Neuronal stem cell (in vitro differentiated cells): ENCODE measurements around the gene ATXN7L3.

Experiments
- DNase-seq: peaks from one replicate; pipeline ENCODE4 v3.0.0-alpha.2; 2013; ENCODE audit warnings: low spot score
- H2AFZ ChIP-seq: one replicate; pipeline ENCODE4 v1.6.1; 2013; ENCODE audit warnings: mild to moderate bottlenecking, low read length, inconsistent platforms
- H2AK5ac ChIP-seq: 2 replicates; pipeline ENCODE4 v1.6.1; 2013; ENCODE audit warnings: low read depth, mild to moderate bottlenecking, inconsistent platforms, low read length, moderate library complexity, mixed read lengths
- H2BK120ac ChIP-seq: 2 replicates; pipeline ENCODE4 v1.6.1; 2013; ENCODE audit warnings: low read depth, mild to moderate bottlenecking, inconsistent platforms, low read length, moderate library complexity, mixed read lengths
- H2BK12ac ChIP-seq: one replicate; pipeline ENCODE4 v1.6.1; 2013; ENCODE audit warnings: low read length, inconsistent platforms
- H2BK15ac ChIP-seq: 2 replicates; pipeline ENCODE4 v1.6.1; 2013; ENCODE audit warnings: mild to moderate bottlenecking, low read length, inconsistent platforms, mixed read lengths
- H2BK5ac ChIP-seq: one replicate; pipeline ENCODE4 v1.6.1; 2013; ENCODE audit warnings: inconsistent platforms, mild to moderate bottlenecking, low read length, moderate library complexity
- H3K14ac ChIP-seq: one replicate; pipeline ENCODE4 v1.6.1; 2013; ENCODE audit warnings: low read length, inconsistent platforms
- H3K18ac ChIP-seq: 2 replicates; pipeline ENCODE4 v1.6.1; 2013; ENCODE audit warnings: low read length, inconsistent platforms
- H3K23ac ChIP-seq: 2 replicates; pipeline ENCODE4 v1.6.1; 2013; ENCODE audit warnings: low read depth, mild to moderate bottlenecking, mixed read lengths, low read length, inconsistent platforms; ENCODE audit not compliant: poor library complexity
- H3K27ac ChIP-seq: replicated peaks from 3 replicates; pipeline ENCODE4 v1.5.1; 2013; ENCODE audit warnings: low read length, inconsistent platforms
- H3K27me3 ChIP-seq, 3 experiments: 2 replicates each; pipeline ENCODE4 v1.6.1; 2013; ENCODE audit warnings: low read length in 3 of 3, mild to moderate bottlenecking in 2 of 3, inconsistent platforms in 1 of 3, low read depth in 1 of 3, mixed read lengths in 1 of 3, moderate library complexity in 1 of 3; ENCODE audit not compliant: control insufficient read depth in 3 of 3, insufficient read depth in 3 of 3
- H3K36me3 ChIP-seq, 2 donors: replicated peaks in 1 of 2; 2 replicates each; pipeline ENCODE4 v1.6.1; 2013; ENCODE audit warnings: low read length in 2 of 2; ENCODE audit not compliant: control insufficient read depth in 2 of 2, insufficient read depth in 2 of 2
- H3K4ac ChIP-seq: 2 replicates; pipeline ENCODE4 v1.6.1; 2013; ENCODE audit warnings: inconsistent platforms, mild to moderate bottlenecking, low read length, moderate library complexity
- H3K4me1 ChIP-seq, 2 donors: 1 replicate in 1 of 2; 2 replicates in 1 of 2; pipeline ENCODE4 v1.6.1; 2013; ENCODE audit warnings: low read length in 2 of 2, low read depth in 1 of 2; ENCODE audit not compliant: control insufficient read depth in 2 of 2, insufficient read depth in 1 of 2
- H3K4me2 ChIP-seq: one replicate; pipeline ENCODE4 v1.6.1; 2013; ENCODE audit warnings: mild to moderate bottlenecking, low read length, inconsistent platforms; ENCODE audit not compliant: insufficient read depth, poor library complexity, severe bottlenecking
- H3K4me3 ChIP-seq, 2 donors: 2 replicates each; pipeline ENCODE4 v1.5.1; 2013; ENCODE audit warnings: low read length in 2 of 2, mild to moderate bottlenecking in 2 of 2, inconsistent platforms in 1 of 2, moderate library complexity in 1 of 2
- H3K79me1 ChIP-seq: one replicate; pipeline ENCODE4 v1.6.1; 2013; ENCODE audit warnings: low read depth, mild to moderate bottlenecking, inconsistent platforms, low read length, moderate library complexity
- H3K9ac ChIP-seq: one replicate; pipeline ENCODE4 v1.6.1; 2013; ENCODE audit warnings: mild to moderate bottlenecking, low read depth, low read length, inconsistent platforms; ENCODE audit not compliant: poor library complexity
- H3K9me3 ChIP-seq, 2 donors: replicated peaks in 1 of 2; 2 replicates each; pipeline versions ENCODE3 to v1.6.1; 2013; ENCODE audit warnings: low read length in 2 of 2, mild to moderate bottlenecking in 2 of 2, inconsistent platforms in 1 of 2, low read depth in 1 of 2, mixed read lengths in 1 of 2, moderate library complexity in 1 of 2; ENCODE audit not compliant: control insufficient read depth in 2 of 2, insufficient read depth in 1 of 2
- H4K8ac ChIP-seq: one replicate; pipeline ENCODE4 v1.6.1; 2013; ENCODE audit warnings: low read depth, mild to moderate bottlenecking, inconsistent platforms, low read length, moderate library complexity
- H4K91ac ChIP-seq: one replicate; pipeline ENCODE4 v1.6.1; 2013; ENCODE audit warnings: low read length, low read depth, mild to moderate bottlenecking, inconsistent platforms; ENCODE audit not compliant: poor library complexity
- WGBS, 2 donors: extraction: QIAGEN DNeasy Blood & Tissue Kit; methylation state at CpG; one replicate each; pipeline ENCODE4 v1.1.7; 2013; ENCODE audit warnings: missing lambda C conversion rate in 2 of 2, mixed read lengths in 1 of 2; ENCODE audit not compliant: insufficient read length in 2 of 2, insufficient replicate concordance in 1 of 2; ENCODE audit errors: extremely low coverage in 2 of 2; 5-methylcytosine and 5-hydroxymethylcytosine counted together

The ATXN7L3 gene

DNA sequence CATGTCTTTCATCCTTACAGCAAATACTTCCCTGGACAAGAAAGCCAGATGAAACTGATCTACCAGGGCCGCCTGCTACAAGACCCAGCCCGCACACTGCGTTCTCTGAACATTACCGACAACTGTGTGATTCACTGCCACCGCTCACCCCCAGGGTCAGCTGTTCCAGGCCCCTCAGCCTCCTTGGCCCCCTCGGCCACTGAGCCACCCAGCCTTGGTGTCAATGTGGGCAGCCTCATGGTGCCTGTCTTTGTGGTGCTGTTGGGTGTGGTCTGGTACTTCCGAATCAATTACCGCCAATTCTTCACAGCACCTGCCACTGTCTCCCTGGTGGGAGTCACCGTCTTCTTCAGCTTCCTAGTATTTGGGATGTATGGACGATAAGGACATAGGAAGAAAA is 9.2 kb downstream of the ATXN7L3 start:
- H2BK15ac ChIP-seq, result no peak overlapping the region
- no peak overlapping the region for H3K4me2 ChIP-seq
- H4K8ac ChIP-seq, result no peak overlapping the region
- no peak overlapping the region for H4K91ac ChIP-seq
- H2BK5ac ChIP-seq, result no peak overlapping the region
- H3K4me1 ChIP-seq, result peaks cover 0 to 3% of the 10 kb centered on the region in 2 donors
- H2BK120ac ChIP-seq, result no peak overlapping the region
- no peak overlapping the region for H3K4ac ChIP-seq
- no peak overlapping the region for H3K14ac ChIP-seq
- no peak overlapping the region for H2AFZ ChIP-seq
- H3K23ac ChIP-seq, result no peak overlapping the region
- no CpG with 5 or more reads among the region's 10 CpGs for WGBS, 2 donors
- no peak for DNase-seq
- H2AK5ac ChIP-seq, result no peak overlapping the region
- no peak overlapping the region for H3K9ac ChIP-seq
- no peak overlapping the region for H2BK12ac ChIP-seq
- no peak overlapping the region for H3K27ac ChIP-seq
- H3K9me3 ChIP-seq, result no peaks in the 10 kb centered on the region
- peaks cover 13% of the 10 kb centered on the region for H3K79me1 ChIP-seq
- no peak overlapping the region for H3K18ac ChIP-seq
- peaks cover 37 to 60% of the 10 kb centered on the region in 2 donors for H3K36me3 ChIP-seq
- no peak overlapping the region for H3K4me3 ChIP-seq
- no peaks in the 10 kb centered on the region for H3K27me3 ChIP-seq

DNA sequence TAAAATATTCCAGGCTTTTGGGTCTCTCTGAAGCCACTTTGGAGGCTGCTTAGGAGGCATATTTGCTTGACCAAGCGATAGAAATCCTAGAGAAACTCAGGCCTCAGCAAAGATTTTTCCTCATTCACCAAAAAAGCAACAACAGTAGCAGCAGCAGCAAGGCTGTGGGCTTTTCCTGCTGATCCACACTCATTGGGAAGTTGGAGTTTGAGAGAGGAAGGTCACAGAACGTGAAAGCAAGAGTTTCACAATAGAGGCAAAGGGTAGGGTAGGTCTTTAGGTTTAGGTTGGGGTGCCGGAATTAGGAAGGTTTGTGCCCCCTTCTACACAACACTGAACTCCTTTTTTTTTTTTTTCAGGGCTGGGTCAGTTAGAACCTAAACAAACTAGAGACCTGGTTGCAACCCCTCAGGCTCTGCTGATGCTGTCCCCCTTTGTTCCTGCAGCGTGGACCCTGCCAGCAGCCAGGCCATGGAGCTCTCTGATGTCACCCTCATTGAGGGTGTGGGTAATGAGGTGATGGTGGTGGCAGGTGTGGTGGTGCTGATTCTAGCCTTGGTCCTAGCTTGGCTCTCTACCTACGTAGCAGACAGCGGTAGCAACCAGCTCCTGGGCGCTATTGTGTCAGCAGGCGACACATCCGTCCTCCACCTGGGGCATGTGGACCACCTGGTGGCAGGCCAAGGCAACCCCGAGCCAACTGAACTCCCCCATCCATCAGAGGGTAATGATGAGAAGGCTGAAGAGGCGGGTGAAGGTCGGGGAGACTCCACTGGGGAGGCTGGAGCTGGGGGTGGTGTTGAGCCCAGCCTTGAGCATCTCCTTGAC is 10.9 kb downstream of the ATXN7L3 start:
- H3K4ac ChIP-seq, result no peak overlapping the region
- H2BK120ac ChIP-seq, result no peak overlapping the region
- H2AFZ ChIP-seq, result no peak overlapping the region
- H3K4me1 ChIP-seq, result peaks cover 0 to 7% of the 10 kb centered on the region in 2 donors
- H2AK5ac ChIP-seq, result no peak overlapping the region
- no peak overlapping the region for H2BK15ac ChIP-seq
- peaks cover 21 to 59% of the 10 kb centered on the region in 2 donors for H3K36me3 ChIP-seq
- no peak overlapping the region for H2BK5ac ChIP-seq
- no peak overlapping the region for H4K8ac ChIP-seq
- H3K23ac ChIP-seq, result no peak overlapping the region
- no peak overlapping the region for H4K91ac ChIP-seq
- H3K79me1 ChIP-seq, result peaks cover 13% of the 10 kb centered on the region
- H3K4me3 ChIP-seq, result peak overlapping the region in 1 of 2 donors; percentile 39
- no peak overlapping the region for H3K4me2 ChIP-seq
- H3K27me3 ChIP-seq, result no peaks in the 10 kb centered on the region
- peak overlapping the region; percentile 55 for H3K9ac ChIP-seq
- no peak for DNase-seq
- H2BK12ac ChIP-seq, result no peak overlapping the region
- H3K9me3 ChIP-seq, result no peaks in the 10 kb centered on the region
- H3K18ac ChIP-seq, result no peak overlapping the region
- H3K14ac ChIP-seq, result no peak overlapping the region
- WGBS, 2 donors, result no CpG with 5 or more reads among the region's 12 CpGs
- no peak overlapping the region for H3K27ac ChIP-seq

- peaks cover 15% of the 10 kb centered on the region for H3K79me1 ChIP-seq
- H3K4ac ChIP-seq, result no peak overlapping the region
- no peak for DNase-seq
- peak overlapping the region; percentile 99 for H3K18ac ChIP-seq
- peak overlapping the region; percentile 95 for H3K4me2 ChIP-seq
- peak overlapping the region; percentile 50 for H2AK5ac ChIP-seq
- H2BK120ac ChIP-seq, result no peak overlapping the region
- peak overlapping the region; percentile 94 for H2AFZ ChIP-seq
- peaks cover 0 to 7% of the 10 kb centered on the region in 2 donors for H3K4me1 ChIP-seq
- H3K27me3 ChIP-seq, result no peaks in the 10 kb centered on the region
- peak overlapping the region; percentile 33 for H2BK5ac ChIP-seq
- H3K27ac ChIP-seq, result peak overlapping the region; percentile 83
- H3K9ac ChIP-seq, result peak overlapping the region; percentile 96
- H4K91ac ChIP-seq, result no peak overlapping the region
- H2BK15ac ChIP-seq, result no peak overlapping the region
- H2BK12ac ChIP-seq, result no peak overlapping the region
- H3K9me3 ChIP-seq, result no peaks in the 10 kb centered on the region
- H3K4me3 ChIP-seq, result peak overlapping the region; percentile 96 to 99
- peak overlapping the region; percentile 31 for H4K8ac ChIP-seq
- peak overlapping the region; percentile 89 for H3K23ac ChIP-seq
- peak overlapping the region; percentile 95 for H3K14ac ChIP-seq
- peaks cover 16 to 58% of the 10 kb centered on the region in 2 donors for H3K36me3 ChIP-seq
- WGBS, 2 donors, result no CpG with 5 or more reads among the region's 32 CpGs
Measured at GRCh38 chr17:44187131-44187899, 12.4 kb downstream of the ATXN7L3 start.
